GM18502 (cell line): ENCODE results near the gene MTX1.
"Not testable (repeated sequence)": the region's sequence is repeated elsewhere in the genome, so short reads cannot be mapped to it uniquely, and the experiment has no call there.

Experiments used
- ATAC-seq: cut with Tn5 transposase; IDR thresholded peaks from one replicate; pipeline ENCODE4 v1.9.1; 2021; ENCODE audit warnings: mild to moderate bottlenecking; ENCODE audit not compliant: unreplicated experiment, poor library complexity

MTX1 gene

DNA sequence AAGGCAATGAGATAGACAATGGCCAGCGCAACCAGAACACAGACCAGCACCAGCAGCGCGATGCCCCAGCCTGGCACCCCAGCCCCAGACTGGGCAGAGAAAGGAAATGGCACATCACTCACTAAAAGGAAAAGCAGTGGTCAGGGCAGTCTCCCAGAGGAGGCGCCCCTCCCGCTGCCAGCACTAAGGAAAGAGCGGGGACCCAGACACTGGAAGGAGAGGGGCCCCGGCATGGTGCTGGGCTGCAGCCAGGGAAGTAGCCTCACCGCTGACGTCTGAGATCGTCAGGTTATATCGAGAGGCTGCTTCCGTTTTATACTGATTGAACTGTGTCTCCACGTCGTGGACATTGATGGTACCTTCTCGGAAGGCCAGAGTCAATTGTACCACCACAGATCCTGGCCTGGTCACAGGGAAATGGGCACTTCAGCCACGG lies 21.0 kb upstream of the MTX1 start:
- no peak for ATAC-seq

DNA sequence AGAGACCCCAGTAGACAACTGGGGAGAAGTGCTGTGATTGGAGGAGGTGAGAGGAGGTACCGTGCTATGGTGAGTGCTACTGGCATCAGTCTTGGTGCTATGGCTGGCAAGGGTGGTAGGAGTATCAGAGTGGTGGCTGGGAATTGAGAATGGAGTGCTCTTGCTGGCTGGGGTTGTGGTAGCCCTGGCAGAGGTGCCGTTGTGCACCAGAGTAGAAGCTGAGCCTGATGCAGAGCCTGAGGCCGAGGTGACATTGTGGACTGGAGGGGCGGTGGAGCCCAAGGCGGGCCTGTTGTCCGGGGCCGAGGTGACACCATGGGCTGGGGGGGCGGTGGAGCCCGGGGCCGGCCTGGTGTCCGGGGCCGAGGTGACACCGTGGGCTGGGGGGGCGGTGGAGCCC lies 20.2 kb upstream of the MTX1 start:
- ATAC-seq: no peak

DNA sequence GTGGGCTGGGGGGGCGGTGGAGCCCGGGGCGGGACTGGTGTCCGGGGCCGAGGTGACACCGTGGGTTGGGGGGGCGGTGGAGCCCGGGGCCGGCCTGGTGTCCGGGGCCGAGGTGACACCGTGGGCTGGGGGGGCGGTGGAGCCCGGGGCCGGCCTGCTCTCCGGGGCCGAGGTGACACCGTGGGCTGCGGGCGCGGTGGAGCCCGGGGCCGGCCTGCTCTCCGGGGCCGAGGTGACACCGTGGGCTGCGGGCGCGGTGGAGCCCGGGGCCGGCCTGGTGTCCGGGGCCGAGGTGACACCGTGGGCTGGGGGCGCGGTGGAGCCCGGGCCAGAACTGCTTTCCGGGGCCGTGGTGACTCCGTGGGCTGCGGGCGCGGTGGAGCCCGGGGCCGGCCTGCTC lies 18.6 kb upstream of the MTX1 start:
- not testable (repeated sequence) for ATAC-seq

DNA sequence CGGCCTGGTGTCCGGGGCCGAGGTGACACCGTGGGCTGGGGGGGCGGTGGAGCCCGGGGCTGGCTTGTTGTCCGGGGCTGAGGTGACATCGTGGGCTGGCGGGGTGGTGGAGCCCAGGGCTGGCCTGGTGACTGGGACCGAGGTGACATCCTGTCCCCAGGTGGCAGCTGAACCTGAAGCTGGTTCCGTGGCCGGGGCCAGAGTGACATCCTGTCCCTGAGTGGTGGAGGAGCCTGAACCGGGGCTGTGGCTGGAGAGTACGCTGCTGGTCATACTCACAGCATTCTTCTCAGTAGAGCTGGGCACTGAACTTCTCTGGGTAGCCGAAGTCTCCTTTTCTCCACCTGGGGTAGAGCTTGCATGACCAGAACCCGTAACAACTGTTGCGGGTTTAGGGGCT lies 16.6 kb upstream of the MTX1 start:
- ATAC-seq: no peak

DNA sequence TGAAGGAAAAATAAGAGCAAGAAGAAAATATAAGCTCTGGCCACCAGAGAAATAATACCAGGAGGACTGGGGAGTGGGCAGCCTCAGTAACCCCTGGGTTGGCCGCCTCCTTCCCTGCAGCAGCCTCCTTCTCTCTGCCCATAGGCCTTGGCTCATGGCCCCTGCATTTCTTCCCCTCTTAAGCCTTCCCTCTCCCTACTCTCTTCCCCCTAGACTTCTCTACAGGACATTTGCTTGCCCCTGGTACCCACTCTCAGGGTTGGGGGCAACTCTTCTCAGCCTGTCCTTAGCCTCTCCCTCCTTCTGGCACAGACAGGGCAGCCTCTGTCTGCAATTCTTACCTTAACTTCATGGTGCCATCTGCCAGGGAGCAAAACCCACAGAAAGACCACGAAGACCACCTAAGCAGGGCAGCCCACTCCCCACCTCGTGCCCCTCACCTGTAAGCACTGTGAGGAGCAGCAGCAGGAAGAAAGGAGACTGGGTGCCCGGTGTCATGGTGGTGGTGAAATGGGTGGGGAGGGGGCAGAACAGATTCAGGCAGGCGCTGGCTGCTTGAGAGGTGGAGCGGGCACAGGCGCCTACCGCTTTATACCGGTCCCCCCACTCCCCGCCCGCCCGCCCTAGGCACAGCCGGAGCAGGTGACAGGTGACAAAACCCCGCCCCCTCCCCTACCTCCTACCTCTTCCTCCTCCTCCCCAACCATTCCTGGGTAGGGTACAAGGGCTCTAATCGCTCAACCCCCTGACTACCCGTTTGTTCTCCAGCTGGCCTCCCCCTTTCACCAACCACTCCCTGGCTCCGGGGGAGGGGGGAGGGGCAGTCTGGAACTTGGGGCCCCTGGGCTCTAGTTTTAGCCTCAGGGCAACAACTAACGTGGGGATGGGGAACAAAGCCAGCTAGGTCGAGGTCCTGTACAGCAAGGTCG lies 15.9 kb upstream of the MTX1 start:
- no peak for ATAC-seq

DNA sequence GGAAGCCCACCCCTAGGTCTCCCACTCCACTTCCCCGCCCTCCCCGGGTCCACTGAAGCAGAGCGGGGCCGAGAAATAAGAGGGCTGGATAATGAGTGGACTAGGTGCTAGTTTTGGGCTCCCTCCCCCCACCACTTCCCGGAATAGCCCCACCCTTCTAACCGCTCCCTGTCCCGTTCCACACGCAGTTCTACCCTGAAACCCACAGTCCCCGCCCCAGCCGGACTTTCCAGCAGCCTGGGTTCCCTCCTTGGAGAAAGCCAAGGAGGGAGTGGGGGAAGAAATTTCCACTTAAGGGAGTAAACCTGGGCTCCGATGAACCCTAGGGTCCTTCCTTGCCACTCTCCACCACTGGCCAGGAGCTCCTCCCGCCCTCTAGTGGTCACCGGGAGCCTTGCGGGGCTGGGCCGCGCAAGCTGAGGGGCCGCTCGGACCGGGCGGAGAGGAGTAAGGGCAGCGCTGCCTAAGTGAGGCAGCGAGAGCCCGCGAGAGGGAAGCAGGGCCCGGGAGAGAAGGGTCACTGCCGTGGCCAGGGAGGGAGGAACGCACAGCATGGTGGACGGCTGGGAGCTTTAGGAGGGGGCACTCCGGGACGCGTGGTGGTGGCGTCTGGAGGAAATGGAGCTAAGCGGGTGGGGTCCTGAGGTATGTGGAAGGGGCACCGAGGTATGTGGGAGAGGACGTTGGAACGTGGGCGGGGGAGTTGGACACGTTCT lies 15.1 kb upstream of the MTX1 start:
- peak; percentile 64 for ATAC-seq

DNA sequence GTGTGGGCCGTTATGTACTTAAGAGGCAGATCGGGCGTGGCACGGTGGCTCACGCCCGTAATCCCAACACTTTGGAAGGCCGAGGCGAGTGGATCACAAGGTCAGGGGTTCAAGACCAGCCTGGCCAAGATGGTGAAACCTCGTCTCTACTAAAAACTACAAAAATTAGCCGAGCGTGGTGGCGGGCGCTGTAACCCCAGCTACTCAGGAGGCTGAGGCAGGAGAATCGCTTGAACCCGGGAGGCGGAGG lies 14.6 kb upstream of the MTX1 start:
- ATAC-seq: not testable (repeated sequence)

DNA sequence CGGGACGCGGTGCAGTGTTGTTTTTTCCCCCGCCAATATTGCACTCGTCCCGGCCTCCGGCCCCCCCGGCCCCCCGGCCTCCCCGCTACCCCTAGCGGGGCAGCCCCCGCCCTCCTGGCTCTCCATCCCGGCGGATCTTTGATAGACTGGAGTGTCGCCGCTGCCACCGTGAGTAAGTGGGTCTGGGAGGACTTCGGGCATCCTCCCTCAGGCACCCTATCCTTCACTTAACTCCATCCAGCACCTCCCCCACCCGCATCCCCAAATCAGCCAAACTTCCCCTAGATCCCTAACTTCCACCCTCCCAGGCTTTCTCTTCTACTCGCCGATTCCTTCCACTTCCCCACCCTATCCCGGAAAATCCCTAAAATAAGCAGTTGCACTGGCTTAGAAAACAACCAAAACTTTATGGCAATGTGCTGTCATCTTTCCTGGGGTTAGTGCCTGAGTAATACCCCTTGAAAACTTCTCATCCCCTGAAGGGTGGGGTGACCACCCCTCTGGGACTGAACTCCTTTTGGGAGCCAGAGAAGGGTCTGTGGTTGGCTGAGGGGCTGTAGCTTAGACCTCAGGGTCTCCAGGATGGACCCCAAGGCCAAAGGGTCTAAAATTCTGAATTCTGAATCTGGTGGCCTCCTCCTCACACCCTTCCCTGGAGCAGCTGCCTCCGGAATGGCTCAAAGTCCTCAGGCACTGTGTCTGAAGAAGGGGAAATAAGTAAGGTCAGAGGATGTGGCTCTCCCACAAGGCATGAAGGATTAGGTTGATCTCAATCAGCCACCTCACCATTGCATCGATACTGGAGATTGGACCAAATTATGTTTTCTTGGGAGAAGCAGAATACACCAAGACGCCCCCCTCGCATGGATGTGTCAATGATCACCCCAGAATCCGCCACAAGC lies 13.0 kb upstream of the MTX1 start:
- peak; percentile 11 for ATAC-seq

DNA sequence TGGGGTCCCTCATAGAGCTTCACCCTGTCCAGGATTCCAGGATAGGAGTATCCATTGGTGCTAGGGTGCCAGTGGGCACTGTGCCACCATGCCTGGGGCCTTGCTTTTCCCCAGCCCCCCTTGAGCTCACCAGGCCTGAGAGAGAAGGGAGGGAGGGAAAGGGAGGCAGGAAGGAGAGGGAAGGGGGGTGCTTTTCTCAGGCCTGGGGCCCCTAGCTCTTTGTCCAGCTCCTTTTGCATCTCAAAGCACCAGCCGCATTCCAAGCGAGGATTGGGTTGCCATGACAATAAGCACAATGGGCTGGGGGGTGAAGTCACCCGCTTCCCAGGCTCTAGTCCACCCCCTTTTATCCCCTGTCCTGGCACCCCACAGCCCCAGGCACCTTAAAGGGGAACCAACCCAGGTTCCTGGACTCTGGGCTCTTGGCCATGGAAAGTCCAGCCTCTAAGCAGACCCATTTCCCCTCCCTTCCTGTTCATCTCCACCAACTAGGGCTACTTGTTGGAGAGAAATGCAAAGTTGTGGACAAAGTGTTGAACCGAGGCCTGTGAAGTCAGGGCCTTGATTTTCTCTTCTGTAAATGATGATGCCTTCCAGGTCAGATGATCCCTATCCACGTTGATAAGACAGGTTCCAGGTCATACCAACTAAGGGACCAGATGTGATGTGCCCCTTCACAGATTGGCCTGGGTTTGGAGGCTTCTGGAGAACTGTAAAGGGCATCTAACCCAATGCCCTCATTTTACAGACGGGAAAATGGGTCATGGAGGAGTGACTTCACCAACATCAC lies 12.2 kb upstream of the MTX1 start:
- ATAC-seq: no peak

DNA sequence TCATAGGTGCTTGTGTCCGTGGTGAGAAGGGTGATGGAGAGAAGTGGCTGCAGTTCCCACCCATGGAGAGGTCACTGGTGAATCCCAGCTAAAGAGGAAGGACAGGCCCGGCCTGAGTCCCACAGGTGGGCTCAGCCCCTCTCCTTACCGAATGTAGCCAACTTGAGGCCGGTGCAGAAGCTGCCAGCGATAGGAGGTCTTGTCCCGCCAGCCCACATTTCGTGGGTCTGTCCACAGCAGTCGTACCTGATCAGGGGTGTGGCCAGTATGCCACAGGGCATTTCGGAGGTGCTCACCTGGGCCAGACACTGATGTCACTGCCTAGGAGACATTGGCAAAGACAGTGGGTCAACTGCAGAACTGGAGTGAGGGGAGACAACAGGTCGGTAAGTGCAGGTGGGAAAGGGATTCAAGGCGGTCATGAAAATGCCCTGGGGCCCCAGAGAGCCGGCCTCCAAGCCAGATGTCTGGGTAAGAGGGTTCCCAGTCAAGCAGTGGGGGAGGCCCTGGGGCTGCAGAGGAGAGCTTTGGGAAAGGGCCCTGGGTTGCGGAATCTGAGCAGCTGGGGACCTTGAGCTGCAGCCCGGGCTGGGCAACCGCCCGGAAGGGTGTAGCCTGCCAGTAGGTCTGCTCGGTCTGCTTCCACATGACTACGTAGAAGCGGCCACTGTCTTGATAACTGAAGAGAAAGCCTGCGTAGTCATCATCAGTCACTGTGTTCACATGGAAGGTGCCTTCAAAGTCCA lies 11.4 kb upstream of the MTX1 start:
- no peak for ATAC-seq

DNA sequence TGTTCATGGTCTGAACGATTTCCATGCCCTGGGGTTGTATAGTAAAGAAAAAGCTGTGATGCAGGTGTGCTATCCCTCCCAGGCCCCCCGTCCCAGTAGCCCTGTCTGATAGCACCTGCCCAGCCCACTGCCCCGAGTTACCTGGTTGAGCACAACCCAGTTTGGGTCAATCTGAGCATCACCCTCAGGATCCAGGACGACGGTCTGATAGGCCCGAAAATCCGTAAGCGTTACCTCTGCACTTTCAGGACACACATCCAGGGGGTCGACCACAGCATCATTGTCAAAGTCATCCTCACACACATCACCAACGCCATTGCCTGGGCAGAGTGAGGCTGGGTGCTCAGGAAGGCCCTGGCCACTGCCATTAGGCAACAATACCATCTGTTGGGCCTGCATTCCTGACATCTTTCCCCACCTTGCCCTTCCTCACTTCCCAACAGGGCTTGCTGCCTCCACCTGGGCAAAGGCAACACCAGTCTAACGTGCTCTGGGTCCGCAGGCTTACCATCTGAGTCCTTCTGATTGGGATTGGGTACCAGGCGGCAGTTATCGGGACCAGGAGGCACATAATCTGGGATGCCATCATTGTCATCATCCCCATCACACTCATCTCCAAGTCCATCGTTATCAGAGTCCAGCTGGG lies 10.5 kb upstream of the MTX1 start:
- ATAC-seq: no peak

DNA sequence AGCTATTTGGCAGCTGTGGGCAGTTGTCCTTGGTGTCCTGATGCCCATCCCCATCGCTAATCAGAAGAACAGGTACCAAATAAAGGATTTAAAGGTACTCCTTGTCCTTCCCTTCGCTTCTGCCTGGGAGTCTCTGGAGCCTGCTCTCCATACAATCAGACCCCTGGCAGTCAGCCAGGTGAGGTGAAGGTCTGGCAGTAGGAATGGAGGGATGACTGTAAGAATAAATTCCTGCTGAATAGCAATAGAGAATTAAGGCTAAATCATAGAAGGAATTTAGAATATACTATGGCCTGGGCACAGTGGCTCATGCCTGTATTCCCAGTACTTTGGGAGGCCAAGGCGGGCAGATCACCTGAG lies 10.0 kb upstream of the MTX1 start:
- no peak for ATAC-seq

DNA sequence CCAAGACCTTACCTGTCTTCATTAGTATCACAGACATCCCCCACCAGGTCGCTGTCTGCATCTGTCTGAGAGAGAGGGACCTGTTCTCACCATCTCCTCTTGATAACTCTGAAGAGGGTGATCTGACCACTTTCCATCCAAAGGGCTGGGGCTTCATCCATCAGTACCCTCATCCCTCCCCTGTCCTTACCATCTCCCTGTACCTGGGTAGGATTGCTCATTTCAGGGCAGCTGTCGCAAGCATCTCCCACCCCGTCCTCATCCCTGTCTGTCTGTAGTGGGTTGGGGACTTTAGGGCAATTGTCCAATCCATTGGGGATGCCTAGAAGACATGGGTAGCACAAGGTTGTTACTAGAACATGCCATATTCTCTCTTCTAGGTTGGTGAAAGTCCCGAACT lies 8.7 kb upstream of the MTX1 start:
- ATAC-seq: no peak

DNA sequence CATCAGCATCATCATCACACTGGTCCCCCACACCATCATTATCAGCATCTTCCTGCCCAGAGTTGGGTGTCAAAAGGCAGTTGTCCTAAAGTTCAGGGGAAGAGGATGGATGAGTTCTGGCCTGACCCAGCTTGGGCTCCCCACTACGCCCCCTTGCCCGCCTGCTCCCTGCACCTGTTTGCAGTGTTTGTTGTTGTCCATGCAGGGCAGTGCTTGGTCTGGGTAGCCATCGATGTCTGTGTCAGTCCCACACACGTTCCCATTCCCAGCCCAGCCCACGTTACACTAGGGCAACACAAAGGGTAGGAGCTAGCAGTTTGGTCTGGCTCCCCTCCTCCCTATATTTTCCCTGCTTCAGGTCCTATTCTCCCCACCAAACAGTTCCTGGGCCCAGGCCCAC lies 7.6 kb upstream of the MTX1 start:
- ATAC-seq: no peak

DNA sequence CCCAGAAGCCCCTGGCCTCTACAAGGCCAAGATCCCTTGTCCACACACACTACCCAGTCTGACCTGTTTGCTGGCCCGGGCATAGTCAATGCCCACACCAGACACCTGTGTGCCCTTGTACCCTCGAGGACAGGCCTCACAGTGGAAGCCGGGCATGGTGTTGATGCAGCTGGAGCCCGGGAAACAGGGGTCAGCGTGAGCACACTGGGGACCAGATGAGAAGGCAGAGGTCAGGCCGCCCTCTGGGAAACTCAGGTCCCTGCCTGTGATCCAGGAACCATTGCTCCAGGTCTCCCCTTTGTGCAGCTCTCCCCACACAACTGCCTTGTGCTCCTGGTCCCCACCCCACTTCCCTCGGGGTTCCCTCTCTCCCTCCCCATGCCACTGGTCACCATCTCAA lies 6.3 kb upstream of the MTX1 start:
- ATAC-seq: no peak

DNA sequence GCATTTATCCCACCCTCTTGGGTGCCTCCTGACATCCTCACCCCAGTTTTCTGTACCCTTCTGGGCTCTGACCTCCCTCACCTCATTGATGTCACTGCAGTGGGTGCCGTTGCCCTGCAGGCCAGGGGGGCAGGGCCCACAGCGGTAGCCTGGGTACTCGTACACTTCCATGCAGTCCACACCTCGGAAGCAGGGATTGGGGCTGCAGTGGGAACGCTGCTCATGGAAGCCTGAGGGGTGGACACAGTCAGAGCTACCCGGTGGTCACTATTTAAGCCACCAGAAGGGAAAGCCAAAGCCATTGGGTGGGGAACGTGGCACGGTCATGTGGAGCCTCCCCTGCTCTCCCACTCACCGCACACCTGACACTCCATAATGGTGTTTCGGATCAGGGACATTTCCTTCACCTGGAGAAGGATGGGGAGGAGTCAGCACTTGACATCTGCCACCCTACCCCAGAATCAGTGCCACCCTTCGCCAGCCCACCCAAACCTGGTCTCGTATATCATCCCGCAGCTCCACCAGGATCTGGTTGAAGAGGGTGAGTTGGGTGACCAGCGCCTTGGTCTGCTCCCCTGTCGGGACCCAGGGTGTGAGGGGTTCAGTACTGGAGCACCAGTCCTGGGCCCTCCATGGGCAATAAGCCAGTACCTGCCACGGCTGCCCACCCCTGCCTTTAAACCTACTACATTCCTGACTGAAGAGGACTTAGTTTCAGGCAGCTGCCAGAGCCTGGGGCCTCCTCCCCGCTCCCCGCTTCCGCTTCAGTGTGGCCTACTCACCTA lies 5.6 kb upstream of the MTX1 start:
- no peak for ATAC-seq

DNA sequence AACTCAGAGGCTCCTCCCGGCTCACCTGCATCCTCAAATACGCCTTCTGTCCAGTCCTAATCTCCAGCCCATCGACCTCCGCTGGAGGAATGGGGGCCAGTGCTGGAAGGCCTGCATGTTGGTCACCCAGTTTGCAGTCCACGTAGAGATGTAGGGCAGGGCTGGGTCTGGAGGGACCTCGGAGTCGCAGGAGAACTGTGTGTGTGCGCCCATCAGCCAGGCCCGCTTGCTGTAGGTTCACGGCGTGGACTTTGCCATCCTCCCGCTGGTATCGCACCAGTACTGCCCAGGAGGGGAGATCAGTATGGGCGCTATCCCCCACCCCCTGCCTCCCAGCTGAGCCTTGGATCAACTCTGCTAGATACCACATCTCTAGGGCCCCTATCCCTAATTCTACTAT lies 3.5 kb upstream of the MTX1 start:
- no peak for ATAC-seq

DNA sequence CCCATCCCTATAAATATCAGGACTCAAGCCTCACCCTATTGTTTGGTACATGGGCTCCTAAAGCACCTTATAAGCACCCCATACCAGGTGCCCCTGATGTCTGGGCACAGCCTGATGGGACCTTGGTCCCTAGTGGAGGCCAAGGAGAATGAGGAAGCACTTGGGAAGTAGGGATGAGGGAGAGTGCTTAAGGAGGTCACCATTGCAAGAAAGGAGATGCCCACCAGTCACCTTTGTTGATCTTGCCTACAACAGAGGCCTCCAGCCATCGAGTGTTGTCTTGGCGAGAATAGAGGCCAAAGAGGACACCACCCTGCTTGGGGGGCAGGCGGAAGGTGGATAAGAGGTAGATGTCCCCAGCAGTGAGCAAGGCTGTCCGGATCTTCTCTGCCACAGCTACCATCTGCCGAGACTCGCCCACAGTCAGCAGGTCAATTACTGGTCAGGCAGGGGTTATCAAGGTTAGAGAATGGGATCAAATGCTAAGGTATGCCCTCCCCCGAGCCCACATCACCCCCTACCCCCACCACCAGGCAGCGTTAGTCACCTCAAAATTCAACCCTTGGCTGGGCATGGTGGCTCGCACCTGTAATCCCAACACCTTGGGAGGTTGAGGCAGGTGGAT lies 2.4 kb upstream of the MTX1 start:
- no peak for ATAC-seq
